Measurements from ENCODE around the gene POU1F1.
"Not testable (repeated sequence)": the region's sequence is repeated elsewhere in the genome, so short reads cannot be mapped to it uniquely, and the experiment has no call there.

POU1F1 gene

DNA sequence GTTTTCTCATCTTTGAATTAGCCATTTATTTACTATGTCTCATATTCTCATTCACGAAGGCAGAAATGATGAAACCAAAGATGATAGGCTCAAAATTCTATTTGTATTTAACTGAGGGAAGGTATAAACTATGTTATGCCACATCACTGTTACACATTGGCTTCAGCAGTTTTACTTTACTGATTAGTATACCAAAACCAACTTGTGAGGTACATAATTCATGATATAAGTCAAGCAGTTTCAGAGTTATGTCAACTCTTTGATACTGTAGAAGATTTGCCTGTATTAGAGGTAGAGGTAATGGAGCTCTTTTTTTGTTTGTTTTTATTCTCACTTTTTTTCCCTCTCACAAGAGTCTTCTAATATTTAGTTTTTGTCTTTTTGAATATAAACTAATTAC lies 26.4 kb downstream of the POU1F1 start:
- Histone ChIP-seq H3K4me3 (ENCODE audit: low read depth, low read length) (no peak overlapping the region), H3K27ac (ENCODE audit: low read depth, low read length) (no peak overlapping the region), H2AFZ (ENCODE audit: low read length, unreplicated experiment) (no peak overlapping the region), H3K36me3 (ENCODE audit: insufficient read depth, low read length) (peaks cover 21% of the 10 kb centered on the region), H3K4me1 (ENCODE audit: control insufficient read depth, insufficient read depth, low read length, unreplicated experiment) (peaks cover 16% of the 10 kb centered on the region), H3K79me2 (ENCODE audit: control insufficient read depth, insufficient read depth, low read length, unreplicated experiment) (peaks cover under 1% of the 10 kb centered on the region), H3K27me3 (ENCODE audit: insufficient read depth, low read length) (no peaks in the 10 kb centered on the region)

DNA sequence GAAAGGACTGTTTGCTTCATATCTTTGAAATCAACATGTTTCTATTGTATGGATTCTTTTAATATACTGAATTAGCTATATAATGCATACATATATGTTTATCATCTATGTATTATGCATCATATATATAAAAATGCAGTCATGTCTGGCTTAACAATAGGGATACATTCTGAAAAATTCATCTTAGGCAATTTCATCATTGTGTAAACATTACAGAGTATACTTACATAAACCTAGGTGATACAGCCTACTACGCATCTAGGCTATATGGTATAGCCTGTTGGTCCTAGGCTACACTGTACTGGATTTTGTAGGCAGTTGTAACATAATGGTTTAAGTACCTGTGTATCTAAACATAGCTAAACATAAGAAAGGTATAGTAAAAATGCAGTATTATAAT lies 27.6 kb downstream of the POU1F1 start:
- H3K27ac ChIP-seq (ENCODE audit: low read depth, low read length), result no peak overlapping the region
- no peak overlapping the region for H3K4me3 ChIP-seq (ENCODE audit: low read depth, low read length)
- H3K27me3 ChIP-seq (ENCODE audit: insufficient read depth, low read length), result no peaks in the 10 kb centered on the region
- H3K79me2 ChIP-seq (ENCODE audit: control insufficient read depth, insufficient read depth, low read length, unreplicated experiment), result peaks cover 3% of the 10 kb centered on the region
- no peak overlapping the region for H2AFZ ChIP-seq (ENCODE audit: low read length, unreplicated experiment)
- peaks cover 16% of the 10 kb centered on the region for H3K4me1 ChIP-seq (ENCODE audit: control insufficient read depth, insufficient read depth, low read length, unreplicated experiment)
- peaks cover 19% of the 10 kb centered on the region for H3K36me3 ChIP-seq (ENCODE audit: insufficient read depth, low read length)

DNA sequence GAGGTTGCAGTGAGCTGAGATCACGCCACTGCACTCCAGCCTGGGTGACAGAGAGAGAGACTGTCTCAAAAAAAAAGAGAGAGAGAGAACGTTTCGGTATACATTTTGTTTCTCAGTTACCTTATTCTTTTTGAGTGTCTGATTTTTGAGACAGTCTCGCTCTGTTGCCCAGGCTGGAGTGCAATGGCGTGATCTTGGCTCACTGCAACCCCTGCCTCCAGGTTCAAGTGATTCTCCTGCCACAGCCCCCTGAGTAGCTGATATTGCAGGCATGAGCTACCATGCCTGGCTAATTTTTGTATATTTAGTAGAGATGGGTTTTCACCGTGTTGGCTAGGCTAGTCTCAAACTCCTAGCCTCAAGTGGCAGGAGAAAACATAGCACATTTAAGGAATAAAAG lies 28.2 kb downstream of the POU1F1 start:
- H3K27ac ChIP-seq (ENCODE audit: low read depth, low read length); H3K79me2 ChIP-seq (ENCODE audit: control insufficient read depth, insufficient read depth, low read length, unreplicated experiment); H3K27me3 ChIP-seq (ENCODE audit: insufficient read depth, low read length); H2AFZ ChIP-seq (ENCODE audit: low read length, unreplicated experiment); H3K4me3 ChIP-seq (ENCODE audit: low read depth, low read length): not testable (repeated sequence)
- peaks cover 16% of the 10 kb centered on the region for H3K4me1 ChIP-seq (ENCODE audit: control insufficient read depth, insufficient read depth, low read length, unreplicated experiment)
- peaks cover 13% of the 10 kb centered on the region for H3K36me3 ChIP-seq (ENCODE audit: insufficient read depth, low read length)

DNA sequence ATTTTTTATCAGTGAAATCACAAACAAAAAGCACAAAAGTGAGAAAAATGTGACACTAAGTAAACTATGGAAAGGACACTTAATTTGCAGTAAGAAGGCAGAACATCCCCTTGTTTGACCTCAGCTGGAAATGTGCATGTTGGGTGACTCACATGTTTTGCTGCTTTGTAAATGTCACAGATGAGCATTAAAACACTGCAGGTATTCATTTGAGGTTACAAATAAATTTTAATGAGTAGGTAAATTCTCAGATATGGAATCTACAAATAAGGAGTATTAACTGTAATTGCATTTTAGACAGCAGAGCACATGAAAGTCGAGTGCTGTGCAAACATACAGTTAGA lies 29.0 kb downstream of the POU1F1 start:
- Histone ChIP-seq H2AFZ (ENCODE audit: low read length, unreplicated experiment) (no peak overlapping the region), H3K4me3 (ENCODE audit: low read depth, low read length) (no peak overlapping the region), H3K79me2 (ENCODE audit: control insufficient read depth, insufficient read depth, low read length, unreplicated experiment) (peaks cover 3% of the 10 kb centered on the region), H3K4me1 (ENCODE audit: control insufficient read depth, insufficient read depth, low read length, unreplicated experiment) (peaks cover 16% of the 10 kb centered on the region), H3K27ac (ENCODE audit: low read depth, low read length) (peak overlapping the region; percentile 37; the same call in 1 of the 2 replicates), H3K27me3 (ENCODE audit: insufficient read depth, low read length) (no peaks in the 10 kb centered on the region), H3K36me3 (ENCODE audit: insufficient read depth, low read length) (peaks cover 13% of the 10 kb centered on the region)

DNA sequence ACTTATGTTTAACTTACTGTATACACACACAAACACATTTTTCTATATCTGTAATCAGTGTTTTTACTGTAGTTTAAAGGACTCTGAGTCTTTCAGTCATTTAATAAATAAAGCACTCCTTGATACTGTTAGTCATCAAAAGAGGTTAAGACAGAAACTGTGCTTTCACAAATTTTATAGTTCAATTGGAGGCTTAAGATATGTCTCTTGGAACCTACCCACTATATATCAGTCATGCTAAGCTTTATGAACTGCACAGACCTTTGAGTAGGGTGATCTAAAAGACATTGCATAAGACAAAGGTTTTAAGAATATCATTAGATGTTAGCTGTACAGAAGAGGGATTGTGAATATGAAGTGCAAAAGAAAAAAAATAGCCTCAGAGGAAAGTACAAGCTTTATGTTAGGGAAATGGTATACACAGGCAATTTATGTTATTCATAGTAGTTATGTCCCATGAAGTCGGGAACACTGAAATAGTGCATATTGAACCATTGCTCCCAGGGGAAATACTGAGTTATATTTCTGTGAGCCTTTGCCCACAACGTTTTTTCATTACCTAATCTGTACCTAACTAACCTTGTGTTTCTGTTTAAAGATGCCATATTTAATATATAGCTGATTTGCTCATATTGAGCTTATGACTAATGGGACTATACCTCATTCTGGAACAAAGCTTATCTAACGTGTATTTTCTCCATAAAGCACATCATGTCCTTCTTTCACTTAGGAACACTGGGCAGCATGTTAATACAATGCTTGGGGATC lies 29.5 kb downstream of the POU1F1 start:
- peaks cover 16% of the 10 kb centered on the region for H3K36me3 ChIP-seq (ENCODE audit: insufficient read depth, low read length)
- H3K27me3 ChIP-seq (ENCODE audit: insufficient read depth, low read length), result no peaks in the 10 kb centered on the region
- peaks cover 3% of the 10 kb centered on the region for H3K79me2 ChIP-seq (ENCODE audit: control insufficient read depth, insufficient read depth, low read length, unreplicated experiment)
- H2AFZ ChIP-seq (ENCODE audit: low read length, unreplicated experiment), result no peak overlapping the region
- H3K4me1 ChIP-seq (ENCODE audit: control insufficient read depth, insufficient read depth, low read length, unreplicated experiment), result peaks cover 16% of the 10 kb centered on the region
- no peak overlapping the region for H3K4me3 ChIP-seq (ENCODE audit: low read depth, low read length)
- peak overlapping the region; percentile 37 for H3K27ac ChIP-seq (ENCODE audit: low read depth, low read length)

DNA sequence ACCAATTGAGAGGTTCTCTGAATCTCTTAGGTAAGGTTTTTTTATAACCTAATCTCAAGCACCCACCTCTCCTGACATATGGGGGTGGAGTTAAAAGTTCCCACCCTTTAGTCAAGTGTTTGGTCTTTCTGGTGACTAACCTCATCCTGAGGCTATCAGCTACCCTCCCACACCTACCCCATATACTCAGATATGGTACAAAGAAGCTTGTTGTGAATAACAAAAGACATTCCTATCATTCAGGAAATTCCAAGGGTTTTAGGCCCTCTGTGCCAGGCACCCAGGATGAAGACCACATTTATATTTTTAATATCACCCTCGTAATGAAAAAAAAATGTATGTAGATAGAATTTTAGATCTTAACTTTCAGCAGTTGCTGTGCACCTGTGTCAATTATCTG lies 40.3 kb downstream of the POU1F1 start:
- peaks cover 11% of the 10 kb centered on the region for H3K36me3 ChIP-seq (ENCODE audit: insufficient read depth, low read length)
- no peak overlapping the region for H2AFZ ChIP-seq (ENCODE audit: low read length, unreplicated experiment)
- H3K27ac ChIP-seq (ENCODE audit: low read depth, low read length), result no peak overlapping the region
- no peaks in the 10 kb centered on the region for H3K27me3 ChIP-seq (ENCODE audit: insufficient read depth, low read length)
- H3K4me3 ChIP-seq (ENCODE audit: low read depth, low read length), result no peak overlapping the region
- peaks cover 65% of the 10 kb centered on the region for H3K79me2 ChIP-seq (ENCODE audit: control insufficient read depth, insufficient read depth, low read length, unreplicated experiment)
- H3K4me1 ChIP-seq (ENCODE audit: control insufficient read depth, insufficient read depth, low read length, unreplicated experiment), result peaks cover 7% of the 10 kb centered on the region

DNA sequence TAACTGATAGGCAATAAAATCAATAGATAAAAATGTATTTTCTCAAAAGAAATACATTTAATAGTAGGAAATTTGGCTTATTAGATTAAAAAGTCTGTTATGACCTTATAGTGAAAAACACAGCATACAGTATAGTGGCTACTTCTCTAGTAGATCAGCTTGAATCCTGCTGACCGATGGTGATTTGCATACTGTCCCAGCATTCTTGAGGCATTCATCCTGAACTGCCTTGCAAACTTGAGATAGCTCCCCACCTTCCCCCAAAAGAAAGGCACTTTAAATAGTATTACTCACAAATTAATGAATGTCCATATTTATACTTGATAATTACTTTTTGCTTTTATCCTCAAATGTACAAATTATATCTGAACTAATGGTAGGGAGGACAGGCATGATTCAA lies 42.6 kb downstream of the POU1F1 start:
- no peak overlapping the region for H2AFZ ChIP-seq (ENCODE audit: low read length, unreplicated experiment)
- peaks cover 73% of the 10 kb centered on the region for H3K79me2 ChIP-seq (ENCODE audit: control insufficient read depth, insufficient read depth, low read length, unreplicated experiment)
- H3K27ac ChIP-seq (ENCODE audit: low read depth, low read length), result no peak overlapping the region
- H3K4me3 ChIP-seq (ENCODE audit: low read depth, low read length), result no peak overlapping the region
- no peaks in the 10 kb centered on the region for H3K27me3 ChIP-seq (ENCODE audit: insufficient read depth, low read length)
- peaks cover 15% of the 10 kb centered on the region for H3K4me1 ChIP-seq (ENCODE audit: control insufficient read depth, insufficient read depth, low read length, unreplicated experiment)
- peaks cover 14% of the 10 kb centered on the region for H3K36me3 ChIP-seq (ENCODE audit: insufficient read depth, low read length)

DNA sequence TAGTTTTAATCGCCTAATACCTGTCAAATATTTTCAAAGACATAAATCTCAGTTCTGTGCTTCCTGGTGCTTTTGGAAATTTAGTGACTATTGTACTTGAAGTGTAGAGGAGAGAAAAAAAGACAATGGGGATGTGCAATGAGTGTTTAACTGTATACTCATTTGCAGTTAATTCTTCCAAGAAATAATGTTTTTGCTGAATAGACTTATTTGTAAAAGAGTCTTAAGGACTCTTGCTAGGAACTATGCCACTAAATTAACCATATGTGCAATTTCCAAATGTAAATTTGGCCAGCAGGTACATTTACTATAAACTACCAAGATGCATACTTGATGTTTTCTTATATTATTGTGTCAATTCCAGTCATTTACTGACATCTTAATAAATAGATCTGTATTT lies 47.3 kb downstream of the POU1F1 start:
- Histone ChIP-seq H3K4me3 (ENCODE audit: low read depth, low read length) (peak overlapping the region; percentile 79), H3K79me2 (ENCODE audit: control insufficient read depth, insufficient read depth, low read length, unreplicated experiment) (peaks cover 69% of the 10 kb centered on the region), H3K4me1 (ENCODE audit: control insufficient read depth, insufficient read depth, low read length, unreplicated experiment) (peaks cover 18% of the 10 kb centered on the region), H3K27me3 (ENCODE audit: insufficient read depth, low read length) (no peaks in the 10 kb centered on the region), H3K36me3 (ENCODE audit: insufficient read depth, low read length) (peaks cover 6% of the 10 kb centered on the region; the same call in 1 of the 2 replicates), H2AFZ (ENCODE audit: low read length, unreplicated experiment) (no peak overlapping the region), H3K27ac (ENCODE audit: low read depth, low read length) (no peak overlapping the region)

DNA sequence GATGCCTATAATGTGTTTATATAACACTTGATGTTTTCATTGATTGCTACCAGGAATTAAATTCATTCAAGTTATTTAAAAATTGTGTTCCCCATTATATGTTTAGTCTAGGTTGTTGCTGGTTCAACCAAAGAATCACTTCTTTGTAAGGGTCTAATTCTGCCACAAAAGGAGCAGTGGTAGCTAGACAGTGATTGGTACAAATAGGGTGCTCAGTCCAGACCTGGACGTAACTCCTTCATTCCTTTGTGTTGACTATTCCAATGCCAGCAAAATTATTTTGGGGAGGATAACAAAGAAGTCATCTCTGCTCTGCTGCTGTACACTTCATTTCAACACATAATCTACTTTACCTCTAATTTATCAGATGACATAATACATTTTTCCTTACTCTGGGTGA lies 48.1 kb downstream of the POU1F1 start:
- peaks cover 18% of the 10 kb centered on the region for H3K4me1 ChIP-seq (ENCODE audit: control insufficient read depth, insufficient read depth, low read length, unreplicated experiment)
- peak overlapping the region; percentile 79 for H3K4me3 ChIP-seq (ENCODE audit: low read depth, low read length)
- peaks cover 6% of the 10 kb centered on the region; the same call in 1 of the 2 replicates for H3K36me3 ChIP-seq (ENCODE audit: insufficient read depth, low read length)
- H3K27ac ChIP-seq (ENCODE audit: low read depth, low read length), result no peak overlapping the region
- peak overlapping the region; percentile 95 for H2AFZ ChIP-seq (ENCODE audit: low read length, unreplicated experiment)
- peaks cover 61% of the 10 kb centered on the region for H3K79me2 ChIP-seq (ENCODE audit: control insufficient read depth, insufficient read depth, low read length, unreplicated experiment)
- H3K27me3 ChIP-seq (ENCODE audit: insufficient read depth, low read length), result no peaks in the 10 kb centered on the region

DNA sequence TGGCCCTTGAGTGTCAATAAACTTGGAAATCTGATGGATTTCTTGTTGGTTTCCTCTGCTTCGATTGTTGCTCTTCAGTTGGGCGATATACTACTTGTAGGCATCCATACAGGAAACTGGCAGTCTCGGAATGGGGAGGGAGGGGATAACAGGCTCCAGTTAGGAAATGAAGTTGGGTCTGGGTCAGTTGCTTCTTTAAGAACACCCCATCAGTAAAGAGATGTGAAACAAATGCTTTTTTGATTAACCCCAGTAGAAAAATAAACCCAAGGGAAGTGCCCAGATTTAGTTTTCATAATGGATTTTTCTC lies 48.6 kb downstream of the POU1F1 start:
- H3K36me3 ChIP-seq (ENCODE audit: insufficient read depth, low read length), result peaks cover 6% of the 10 kb centered on the region; the same call in 1 of the 2 replicates
- peaks cover 16% of the 10 kb centered on the region for H3K4me1 ChIP-seq (ENCODE audit: control insufficient read depth, insufficient read depth, low read length, unreplicated experiment)
- H3K79me2 ChIP-seq (ENCODE audit: control insufficient read depth, insufficient read depth, low read length, unreplicated experiment), result peaks cover 55% of the 10 kb centered on the region
- peak overlapping the region; percentile 79 for H3K4me3 ChIP-seq (ENCODE audit: low read depth, low read length)
- peak overlapping the region; percentile 39; the same call in 1 of the 2 replicates for H3K27ac ChIP-seq (ENCODE audit: low read depth, low read length)
- peak overlapping the region; percentile 95 for H2AFZ ChIP-seq (ENCODE audit: low read length, unreplicated experiment)
- no peaks in the 10 kb centered on the region for H3K27me3 ChIP-seq (ENCODE audit: insufficient read depth, low read length)

DNA sequence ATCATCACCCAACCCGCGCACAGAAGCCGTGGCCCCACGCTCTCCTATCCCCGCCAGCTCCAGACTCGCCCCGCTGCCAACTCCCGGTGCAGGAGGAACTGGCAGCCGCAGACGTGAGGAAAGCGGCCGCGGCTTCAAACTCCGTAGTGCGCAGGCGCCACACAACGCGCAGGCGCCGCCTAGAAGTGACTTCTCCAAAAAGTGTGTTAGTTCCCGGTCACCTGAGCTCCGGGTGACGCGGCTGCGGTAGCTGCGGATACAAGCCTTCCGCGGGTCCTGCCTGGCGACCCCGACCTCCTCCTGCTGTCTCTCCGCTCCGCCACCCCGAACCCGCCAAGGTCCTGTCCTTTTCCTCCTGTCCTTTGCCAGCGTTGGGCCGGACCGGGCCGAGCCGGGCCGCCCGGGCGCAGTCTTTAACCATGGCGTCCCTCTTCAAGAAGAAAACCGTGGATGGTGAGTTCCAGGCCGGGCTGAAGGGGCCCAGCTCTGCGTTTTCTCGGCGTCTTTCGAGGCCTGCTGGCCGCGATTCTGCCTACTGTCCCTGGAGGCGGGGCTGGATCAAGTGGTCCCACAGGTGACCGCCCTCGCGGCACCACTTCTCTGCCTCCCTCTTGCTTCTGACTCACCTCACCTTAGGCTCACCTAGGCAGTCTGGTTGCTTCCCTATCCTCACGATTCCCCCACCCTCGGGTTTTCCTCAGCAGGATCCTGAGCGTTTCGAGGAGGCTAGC lies 49.1 kb downstream of the POU1F1 start, which contains the start of gene CHMP2B:
Gene CHMP2B (plus strand): TSS at position 206 of the 731 bp plus-strand sequence. CDS start 214 bp downstream, at position 420.
- peak within 1 kb of the TSS; percentile 39 for H3K27ac ChIP-seq (ENCODE audit: low read depth, low read length)
- H3K4me1 ChIP-seq (ENCODE audit: control insufficient read depth, insufficient read depth, low read length, unreplicated experiment), result peaks cover 12% of the 10 kb centered on the region
- no peaks in the 10 kb centered on the region for H3K27me3 ChIP-seq (ENCODE audit: insufficient read depth, low read length)
- H3K4me3 ChIP-seq (ENCODE audit: low read depth, low read length), result peak within 1 kb of the TSS; percentile 79
- H2AFZ ChIP-seq (ENCODE audit: low read length, unreplicated experiment), result peak within 1 kb of the TSS; percentile 95
- H3K36me3 ChIP-seq (ENCODE audit: insufficient read depth, low read length), result peaks cover 6% of the 10 kb centered on the region; the same call in 1 of the 2 replicates
- peaks cover 50% of the 10 kb centered on the region for H3K79me2 ChIP-seq (ENCODE audit: control insufficient read depth, insufficient read depth, low read length, unreplicated experiment)
